ENCODE results near the gene BMF. TPM values are rescaled to one million over a fixed set of nuclear protein-coding genes. Genes with fewer than 3 reads are reported as not detected.

Gene BMF
- total RNA-seq, 1 experiment from 2014 or later: 13.2 TPM

DNA sequence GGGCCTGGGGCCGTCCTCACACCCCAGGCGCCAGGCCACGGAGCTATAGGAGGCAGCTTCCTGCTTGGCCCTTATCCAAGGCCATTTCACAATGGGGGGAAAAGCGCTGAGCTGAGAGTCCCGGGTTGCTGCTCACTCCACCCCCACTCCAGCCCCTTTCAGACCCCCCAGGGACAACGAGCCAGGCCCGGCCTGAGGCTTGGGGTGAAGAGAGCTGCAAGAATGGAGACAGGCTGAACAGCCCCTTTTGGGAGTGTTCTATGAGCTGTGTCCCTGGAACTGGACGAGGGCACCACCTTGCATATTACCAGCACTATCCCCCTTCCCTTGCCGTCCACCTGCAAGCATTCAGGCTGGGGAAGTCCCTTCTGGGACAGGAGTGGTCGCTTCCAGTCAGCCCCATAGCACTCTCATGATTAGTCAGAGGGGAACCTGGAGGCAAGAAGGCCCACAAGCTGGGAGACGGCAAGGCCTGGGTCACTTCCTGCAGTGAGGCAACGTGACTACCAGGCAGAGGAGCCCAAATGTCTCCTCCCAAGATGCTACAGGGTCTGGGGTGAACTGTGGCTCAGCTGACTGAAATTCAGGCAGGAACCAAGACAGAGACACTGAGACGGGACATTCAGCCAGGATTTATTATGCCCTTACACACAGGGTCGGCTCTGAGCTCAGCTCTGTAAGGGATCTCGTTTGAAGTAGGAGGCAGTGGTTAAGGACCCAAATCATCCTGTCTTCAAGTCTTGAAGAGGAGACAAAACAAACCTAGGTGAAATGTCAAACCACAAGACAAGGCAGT, 61.1 kb downstream of the BMF start:
- no peaks in the 10 kb centered on the region for H4K20me1 ChIP-seq (ENCODE audit: control insufficient read depth, insufficient read depth, insufficient read length)
- H3K27me3 Mint-ChIP-seq (ENCODE audit: low read depth): peaks cover 2% of the 10 kb centered on the region; the same call in 1 of the 2 replicates

More for the DNA sequence above, 61.1 kb downstream of the BMF start:
- Histone ChIP-seq H3K23me2 (ENCODE audit: insufficient read length, low read depth, low read length, poor library complexity, severe bottlenecking) (peaks cover 3% of the 10 kb centered on the region), H3K4me2 (ENCODE audit: insufficient read depth, insufficient read length, low read length) (no peak overlapping the region), H3K56ac (ENCODE audit: insufficient read length, low read depth, low read length) (no peak overlapping the region), H3K23ac (ENCODE audit: insufficient read length, low read depth, low read length) (no peak overlapping the region), H3K79me2 (ENCODE audit: insufficient read depth, low read length) (no peaks in the 10 kb centered on the region), H4K91ac (ENCODE audit: insufficient read length, low read depth, low read length) (no peak overlapping the region), H2BK20ac (ENCODE audit: low read depth, low read length, poor library complexity, severe bottlenecking) (no peak overlapping the region), H4K5ac (ENCODE audit: insufficient read length, low read depth, low read length) (no peak overlapping the region), H2AK5ac (ENCODE audit: insufficient read length, low read length) (no peak overlapping the region), H2BK5ac (ENCODE audit: insufficient read length, low read length) (no peak overlapping the region), H3K14ac (ENCODE audit: insufficient read depth, low read length) (no peak overlapping the region), H3K4me1 (ENCODE audit: insufficient read depth, low read length) (peaks cover 7% of the 10 kb centered on the region; the same call in 1 of the 2 replicates), H2BK120ac (ENCODE audit: low read depth, low read length, poor library complexity, severe bottlenecking) (no peak overlapping the region), H2BK12ac (ENCODE audit: insufficient read length, low read depth, low read length) (no peak overlapping the region), H3T11ph (ENCODE audit: low read length) (no peak overlapping the region), H3K9ac (ENCODE audit: extremely low read depth, insufficient read length, low read length) (no peak overlapping the region), H4K8ac (replicated peaks; ENCODE audit: insufficient read length, low read depth, low read length) (no peak overlapping the region), H3K27ac (ENCODE audit: insufficient read length, low read depth, low read length) (no peak overlapping the region), H2AFZ (ENCODE audit: low read length) (no peak overlapping the region), H3K4ac (ENCODE audit: low read depth, low read length) (no peak overlapping the region), H3K18ac (ENCODE audit: insufficient read length, low read depth, low read length) (no peak overlapping the region), H3K9me3 (ENCODE audit: control insufficient read depth, low read depth, low read length) (no peaks in the 10 kb centered on the region), H2BK15ac (ENCODE audit: low read depth, low read length) (no peak overlapping the region), H3K27me3 (ENCODE audit: insufficient read depth, low read length) (no peaks in the 10 kb centered on the region), H3K79me1 (ENCODE audit: insufficient read depth, low read depth, low read length, poor library complexity, severe bottlenecking) (no peaks in the 10 kb centered on the region)
- Mint-ChIP-seq H3K9me3 (no peaks in the 10 kb centered on the region; a peak in 1 of 5 replicates), H3K36me3 (ENCODE audit: insufficient read depth in 1 of 3, low read depth in 3 of 3) (no peaks in the 10 kb centered on the region; a peak in 2 of 7 replicates), H3K27ac (peak overlapping the region in 1 of 3 experiments; percentile 17; a peak in 2 of 7 replicates), H3K4me1 (peaks cover 48 to 50% of the 10 kb centered on the region in 2 experiments), H3K4me3 (no peak overlapping the region)
- TF ChIP-seq, protein P1, sequence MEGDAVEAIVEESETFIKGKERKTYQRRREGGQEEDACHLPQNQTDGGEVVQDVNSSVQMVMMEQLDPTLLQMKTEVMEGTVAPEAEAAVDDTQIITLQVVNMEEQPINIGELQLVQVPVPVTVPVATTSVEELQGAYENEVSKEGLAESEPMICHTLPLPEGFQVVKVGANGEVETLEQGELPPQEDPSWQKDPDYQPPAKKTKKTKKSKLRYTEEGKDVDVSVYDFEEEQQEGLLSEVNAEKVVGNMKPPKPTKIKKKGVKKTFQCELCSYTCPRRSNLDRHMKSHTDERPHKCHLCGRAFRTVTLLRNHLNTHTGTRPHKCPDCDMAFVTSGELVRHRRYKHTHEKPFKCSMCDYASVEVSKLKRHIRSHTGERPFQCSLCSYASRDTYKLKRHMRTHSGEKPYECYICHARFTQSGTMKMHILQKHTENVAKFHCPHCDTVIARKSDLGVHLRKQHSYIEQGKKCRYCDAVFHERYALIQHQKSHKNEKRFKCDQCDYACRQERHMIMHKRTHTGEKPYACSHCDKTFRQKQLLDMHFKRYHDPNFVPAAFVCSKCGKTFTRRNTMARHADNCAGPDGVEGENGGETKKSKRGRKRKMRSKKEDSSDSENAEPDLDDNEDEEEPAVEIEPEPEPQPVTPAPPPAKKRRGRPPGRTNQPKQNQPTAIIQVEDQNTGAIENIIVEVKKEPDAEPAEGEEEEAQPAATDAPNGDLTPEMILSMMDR (conservative IDR thresholded peaks at IDR 0.05): no peak
- no CpG with 5 or more reads among the region's 15 CpGs for WGBS (ENCODE audit: extremely low coverage, insufficient read length, low lambda C conversion rate)
- DNase-seq: no peak

Data from H9 (cell line).